Neural cell (in vitro differentiated cells): ENCODE data around the gene PSMB8. TPM values are rescaled to one million over a fixed set of nuclear protein-coding genes. Genes with fewer than 3 reads are reported as not detected.

ENCODE experiments used
- H2AFZ ChIP-seq: fragments of 200-600, 300-800 bp; sonication (generic), shearing (Covaris generic); 2 replicates; pipeline ENCODE4 v1.6.0; 2014; ENCODE audit warnings: low read depth, mild to moderate bottlenecking, antibody characterized with exemption, low read length, moderate library complexity
- H3F3A ChIP-seq: fragments of 200-600 bp; shearing (Covaris generic); 2 replicates; pipeline ENCODE4 v1.6.1; 2016; ENCODE audit warnings: mild to moderate bottlenecking, moderate library complexity, mixed read lengths, antibody characterized with exemption, low read length; ENCODE audit not compliant: insufficient read depth, poor library complexity, severe bottlenecking
- H3K27ac ChIP-seq: fragments of 200-600, 300-800 bp; sonication (generic), shearing (Covaris generic); 2 replicates; pipeline ENCODE4 v1.5.1; 2014; ENCODE audit warnings: mild to moderate bottlenecking, low read length, moderate library complexity
- H3K27me3 ChIP-seq: fragments of 300-800, 200-600 bp; sonication (generic), shearing (Covaris generic); 2 replicates; pipeline ENCODE4 v1.6.0; 2014; ENCODE audit warnings: mild to moderate bottlenecking, low read depth, low read length, moderate library complexity; ENCODE audit not compliant: insufficient read depth
- H3K36me3 ChIP-seq: fragments of 300-800, 200-600 bp; sonication (generic), shearing (Covaris generic); 2 replicates; pipeline ENCODE4 v1.5.1; 2014; ENCODE audit warnings: mild to moderate bottlenecking, antibody characterized with exemption, low read length, moderate library complexity; ENCODE audit not compliant: insufficient read depth
- H3K4me2 ChIP-seq: fragments of 300-800, 200-600 bp; sonication (generic), shearing (Covaris generic); 2 replicates; pipeline ENCODE4 v1.6.0; 2014; ENCODE audit warnings: mild to moderate bottlenecking, low read length
- H3K4me3 ChIP-seq: fragments of 300-800, 200-600 bp; sonication (generic), shearing (Covaris generic); 2 replicates; pipeline ENCODE4 v1.5.1; 2014; ENCODE audit warnings: mild to moderate bottlenecking, low read length, moderate library complexity
- H3K79me2 ChIP-seq: fragments of 200-600 bp; shearing (Covaris generic); replicated peaks from 2 replicates; pipeline ENCODE4 v1.6.0; 2014; ENCODE audit warnings: mild to moderate bottlenecking, low read length, moderate library complexity; ENCODE audit not compliant: insufficient read depth
- H3K9ac ChIP-seq: fragments of 300-800, 200-600 bp; sonication (generic), shearing (Covaris generic); 2 replicates; pipeline ENCODE4 v1.6.1; 2016; ENCODE audit warnings: mild to moderate bottlenecking, low read length, mixed read lengths
- H3K9me2 ChIP-seq: fragments of 200-600 bp; shearing (Covaris generic); 2 replicates; pipeline ENCODE4 v1.6.1; 2016; ENCODE audit warnings: mild to moderate bottlenecking, low read length, mixed read lengths; ENCODE audit not compliant: insufficient read depth
- H3K9me3 ChIP-seq: fragments of 200-600, 300-800 bp; sonication (generic), shearing (Covaris generic); 2 replicates; pipeline ENCODE4 v1.6.1; 2016; ENCODE audit warnings: mild to moderate bottlenecking, mixed run types, low read length, moderate library complexity, mixed read lengths
- H4K20me1 ChIP-seq: fragments of 200-600 bp; shearing (Covaris generic); 2 replicates; pipeline ENCODE4 v1.6.1; 2016; ENCODE audit warnings: mild to moderate bottlenecking, mixed run types; ENCODE audit not compliant: insufficient read depth
- EP300 ChIP-seq: fragments of 450-650 bp; conservative IDR thresholded peaks from 2 replicates; pipeline ENCODE4 v1.6.1; 2014; ENCODE audit warnings: antibody characterized with exemption, mild to moderate bottlenecking, moderate library complexity; ENCODE audit not compliant: poor library complexity, severe bottlenecking
- EZH2 ChIP-seq: fragments of 200-600, 300-800 bp; shearing (Covaris generic), sonication (generic); IDR thresholded peaks from 2 replicates; pipeline ENCODE4 v1.6.1; 2014; ENCODE audit warnings: antibody characterized with exemption, low read length, borderline replicate concordance, mild to moderate bottlenecking; ENCODE audit not compliant: insufficient read depth, poor library complexity, severe bottlenecking
- MXI1 ChIP-seq: fragments of 450-650 bp; conservative IDR thresholded peaks from 2 replicates; pipeline ENCODE4 v1.6.1; 2014; ENCODE audit warnings: antibody characterized with exemption, mild to moderate bottlenecking; ENCODE audit not compliant: poor library complexity, severe bottlenecking
- POLR2AphosphoS5 ChIP-seq: IDR thresholded peaks from 2 replicates; pipeline ENCODE4 v1.6.1; 2012
- RAD21 ChIP-seq: fragments of 450-650 bp; conservative IDR thresholded peaks from 2 replicates; pipeline ENCODE4 v1.6.1; 2014; ENCODE audit warnings: antibody characterized with exemption, mild to moderate bottlenecking, moderate library complexity
- SMC3 ChIP-seq: fragments of 450-650 bp; conservative IDR thresholded peaks from 2 replicates; pipeline ENCODE4 v1.6.1; 2014; ENCODE audit warnings: antibody characterized with exemption, mild to moderate bottlenecking, moderate library complexity; ENCODE audit not compliant: poor library complexity
- TAF1 ChIP-seq: IDR thresholded peaks from 2 replicates; pipeline ENCODE4 v1.6.1; 2012; ENCODE audit warnings: low read depth
- polyA plus RNA-seq: library from polyadenylated mRNA; depleted of rRNA; stranded (reverse); fragments of >200 nt; gene quantifications from 2 replicates; pipeline ENCODE4 v1.2.3, GENCODE V29; 2014
- TF ChIP-seq, protein P1 (sequence below): fragments of 450-650 bp; IDR thresholded peaks from 2 replicates; pipeline ENCODE4 v1.5.1; 2014; ENCODE audit warnings: antibody characterized with exemption, mild to moderate bottlenecking, moderate library complexity; ENCODE audit not compliant: poor library complexity, severe bottlenecking
- TF ChIP-seq, protein P2 (sequence below): IDR thresholded peaks from 2 replicates; pipeline ENCODE4 v1.6.1; 2012; ENCODE audit warnings: borderline replicate concordance

Gene PSMB8
- polyA plus RNA-seq, 1 donor from 2014 or later = not detected

DNA sequence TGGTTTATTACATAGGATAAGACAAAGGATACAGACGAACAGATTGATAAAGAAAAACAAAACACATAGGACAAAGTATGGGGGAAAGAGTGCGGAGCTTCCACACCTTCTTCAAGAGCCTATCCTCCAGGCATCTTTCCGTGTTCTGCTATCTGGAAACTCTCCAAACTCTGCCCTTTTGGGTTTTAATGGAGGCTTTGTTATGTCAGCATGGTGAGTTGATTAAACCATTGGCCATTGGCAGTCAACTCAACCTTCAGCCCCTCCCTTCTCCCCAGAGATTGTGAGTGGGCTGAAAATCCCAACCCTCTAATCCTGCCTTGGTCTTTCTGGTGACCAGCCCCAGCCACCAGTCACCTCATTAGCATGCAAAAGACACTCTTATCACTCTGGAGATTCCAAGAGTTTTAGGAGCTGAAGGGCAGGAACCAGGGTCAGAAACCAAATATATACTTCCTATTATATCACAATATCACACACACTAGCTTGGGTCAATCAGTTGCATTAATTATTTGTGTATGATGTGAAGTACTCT lies 50.9 kb downstream of the PSMB8 start:
- H4K20me1 ChIP-seq = no peaks in the 10 kb centered on the region
- H3K4me3 ChIP-seq = no peak overlapping the region
- no peaks in the 10 kb centered on the region for H3F3A ChIP-seq
- no peaks in the 10 kb centered on the region for H3K79me2 ChIP-seq
- no peaks in the 10 kb centered on the region for H3K9me2 ChIP-seq
- no peak for TF ChIP-seq SMC3
- TF ChIP-seq, protein P1, sequence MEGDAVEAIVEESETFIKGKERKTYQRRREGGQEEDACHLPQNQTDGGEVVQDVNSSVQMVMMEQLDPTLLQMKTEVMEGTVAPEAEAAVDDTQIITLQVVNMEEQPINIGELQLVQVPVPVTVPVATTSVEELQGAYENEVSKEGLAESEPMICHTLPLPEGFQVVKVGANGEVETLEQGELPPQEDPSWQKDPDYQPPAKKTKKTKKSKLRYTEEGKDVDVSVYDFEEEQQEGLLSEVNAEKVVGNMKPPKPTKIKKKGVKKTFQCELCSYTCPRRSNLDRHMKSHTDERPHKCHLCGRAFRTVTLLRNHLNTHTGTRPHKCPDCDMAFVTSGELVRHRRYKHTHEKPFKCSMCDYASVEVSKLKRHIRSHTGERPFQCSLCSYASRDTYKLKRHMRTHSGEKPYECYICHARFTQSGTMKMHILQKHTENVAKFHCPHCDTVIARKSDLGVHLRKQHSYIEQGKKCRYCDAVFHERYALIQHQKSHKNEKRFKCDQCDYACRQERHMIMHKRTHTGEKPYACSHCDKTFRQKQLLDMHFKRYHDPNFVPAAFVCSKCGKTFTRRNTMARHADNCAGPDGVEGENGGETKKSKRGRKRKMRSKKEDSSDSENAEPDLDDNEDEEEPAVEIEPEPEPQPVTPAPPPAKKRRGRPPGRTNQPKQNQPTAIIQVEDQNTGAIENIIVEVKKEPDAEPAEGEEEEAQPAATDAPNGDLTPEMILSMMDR = no peak
- TF ChIP-seq POLR2AphosphoS5 = no peak
- TF ChIP-seq TAF1 = no peak
- no peak for TF ChIP-seq MXI1
- TF ChIP-seq, protein P2, sequence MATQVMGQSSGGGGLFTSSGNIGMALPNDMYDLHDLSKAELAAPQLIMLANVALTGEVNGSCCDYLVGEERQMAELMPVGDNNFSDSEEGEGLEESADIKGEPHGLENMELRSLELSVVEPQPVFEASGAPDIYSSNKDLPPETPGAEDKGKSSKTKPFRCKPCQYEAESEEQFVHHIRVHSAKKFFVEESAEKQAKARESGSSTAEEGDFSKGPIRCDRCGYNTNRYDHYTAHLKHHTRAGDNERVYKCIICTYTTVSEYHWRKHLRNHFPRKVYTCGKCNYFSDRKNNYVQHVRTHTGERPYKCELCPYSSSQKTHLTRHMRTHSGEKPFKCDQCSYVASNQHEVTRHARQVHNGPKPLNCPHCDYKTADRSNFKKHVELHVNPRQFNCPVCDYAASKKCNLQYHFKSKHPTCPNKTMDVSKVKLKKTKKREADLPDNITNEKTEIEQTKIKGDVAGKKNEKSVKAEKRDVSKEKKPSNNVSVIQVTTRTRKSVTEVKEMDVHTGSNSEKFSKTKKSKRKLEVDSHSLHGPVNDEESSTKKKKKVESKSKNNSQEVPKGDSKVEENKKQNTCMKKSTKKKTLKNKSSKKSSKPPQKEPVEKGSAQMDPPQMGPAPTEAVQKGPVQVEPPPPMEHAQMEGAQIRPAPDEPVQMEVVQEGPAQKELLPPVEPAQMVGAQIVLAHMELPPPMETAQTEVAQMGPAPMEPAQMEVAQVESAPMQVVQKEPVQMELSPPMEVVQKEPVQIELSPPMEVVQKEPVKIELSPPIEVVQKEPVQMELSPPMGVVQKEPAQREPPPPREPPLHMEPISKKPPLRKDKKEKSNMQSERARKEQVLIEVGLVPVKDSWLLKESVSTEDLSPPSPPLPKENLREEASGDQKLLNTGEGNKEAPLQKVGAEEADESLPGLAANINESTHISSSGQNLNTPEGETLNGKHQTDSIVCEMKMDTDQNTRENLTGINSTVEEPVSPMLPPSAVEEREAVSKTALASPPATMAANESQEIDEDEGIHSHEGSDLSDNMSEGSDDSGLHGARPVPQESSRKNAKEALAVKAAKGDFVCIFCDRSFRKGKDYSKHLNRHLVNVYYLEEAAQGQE = no peak
- no peak for TF ChIP-seq RAD21
- no peak for TF ChIP-seq EZH2
- no peak for TF ChIP-seq EP300
- H3K9me3 ChIP-seq = no peaks in the 10 kb centered on the region
- no peaks in the 10 kb centered on the region for H3K27me3 ChIP-seq
- H3K27ac ChIP-seq = no peak overlapping the region
- no peak overlapping the region for H2AFZ ChIP-seq
- H3K4me2 ChIP-seq = no peak overlapping the region
- H3K36me3 ChIP-seq = no peaks in the 10 kb centered on the region
- H3K9ac ChIP-seq = no peak overlapping the region

Other genes with a start within 250 kb of the PSMB8 start
- gene HLA-DQA1, start 206.6 kb downstream of the PSMB8 start, polyA plus RNA-seq = not detected in 2 replicates
- gene HLA-DQB1, start 177.4 kb downstream of the PSMB8 start, polyA plus RNA-seq = not detected in 2 replicates
- gene HLA-DQA2, start 102.7 kb downstream of the PSMB8 start, polyA plus RNA-seq = not detected in 2 replicates
- not detected in 2 replicates for gene HLA-DQB2, start 80.5 kb downstream of the PSMB8 start, polyA plus RNA-seq
- not detected in 2 replicates for gene HLA-DOB, start 27.0 kb downstream of the PSMB8 start, polyA plus RNA-seq
- 1.2 and 2.3 TPM in 2 replicates for gene TAP2, start 5.3 kb downstream of the PSMB8 start, polyA plus RNA-seq
- not detected in 2 replicates for gene TAP1, start 9.7 kb upstream of the PSMB8 start, polyA plus RNA-seq
- gene PSMB9, start 10.1 kb upstream of the PSMB8 start, polyA plus RNA-seq = not detected in 2 replicates
- gene HLA-DMB, start 97.0 kb upstream of the PSMB8 start, polyA plus RNA-seq = 2.9 and 4.5 TPM in 2 replicates
- 4.4 and 5.8 TPM in 2 replicates for gene HLA-DMA, start 109.0 kb upstream of the PSMB8 start, polyA plus RNA-seq
- 102 and 107 TPM in 2 replicates for gene BRD2, start 124.5 kb upstream of the PSMB8 start, polyA plus RNA-seq
- gene HLA-DOA, start 165.5 kb upstream of the PSMB8 start, polyA plus RNA-seq = 0.07 TPM in 1 of 2 replicates, not detected in the other
- not detected in 2 replicates for gene HLA-DPA1, start 229.6 kb upstream of the PSMB8 start, polyA plus RNA-seq
- gene HLA-DPB1, start 231.9 kb upstream of the PSMB8 start, polyA plus RNA-seq = 2.3 TPM in 1 of 2 replicates, not detected in the other